GM12878 (cell line): Measurements from ENCODE around the gene OPN4. TPM values are rescaled to one million over a fixed set of nuclear protein-coding genes. Genes with fewer than 3 reads are reported as not detected.

ENCODE experiments used
- ATAC-seq: fragments of 200-7000 bp; cut with Tn5 transposase; 3 replicates; pipeline ENCODE4 v1.9.1; 2020; ENCODE audit warnings: mild to moderate bottlenecking, moderate library complexity
- BruUV-seq: library from RNA; stranded (reverse); fragments of 400-500 nt; replicated peaks from 2 replicates; lab custom pipeline; 2021; lab: Mats Ljungman, UMichigan
- CTCF ChIA-PET: fragments of 300-600 bp; sonication (Branson Sonifier 250); formaldehyde crosslinking; extraction: SDS; loops from one replicate; lab custom pipeline; 2021; ENCODE audit warnings: inconsistent platforms; lab: Yijun Ruan, JAX
- POLR2A ChIA-PET: fragments of 350-600 bp; formaldehyde crosslinking; extraction: SDS; loops from one replicate; lab custom pipeline; 2021; ENCODE audit warnings: inconsistent platforms; lab: Charles Lee
- RAD21 ChIA-PET: fragments of 300-600 bp; sonication (Branson Sonifier 250); formaldehyde crosslinking; loops from one replicate; lab custom pipeline; 2023; ENCODE audit warnings: antibody characterized with exemption; ENCODE audit not compliant: unreplicated experiment; lab: Charles Lee
- SMC1A ChIA-PET: fragments of 300-600 bp; sonication (Branson Sonifier 250); formaldehyde crosslinking; loops from one replicate; lab custom pipeline; 2023; ENCODE audit not compliant: unreplicated experiment, uncharacterized antibody; lab: Charles Lee
- DNase-seq: peaks from one replicate; pipeline ENCODE4 v3.0.0-alpha.2; 2011; ENCODE audit warnings: low read depth, low spot score
- FAIRE-seq: peaks from 3 replicates; lab custom pipeline; 2011; peaks lifted over from hg19 to GRCh38; lab: Jason Lieb, UNC
- H2AFZ ChIP-seq: 2 replicates; pipeline ENCODE4 v1.6.0; 2011; ENCODE audit warnings: low read depth, low read length, control low read depth; ENCODE audit not compliant: control insufficient read depth
- H3K27ac ChIP-seq: 2 replicates; pipeline ENCODE4 v1.5.1; 2011; ENCODE audit warnings: control low read depth; ENCODE audit not compliant: control insufficient read depth, insufficient read depth
- H3K27me3 ChIP-seq, 2 experiments: replicated peaks in 1 of 2; 2 replicates each; pipeline versions ENCODE4 v1.6.0 to v1.6.1; 2011; ENCODE audit warnings: low read length in 1 of 2; ENCODE audit not compliant: control insufficient read depth in 2 of 2, insufficient read depth in 2 of 2
- H3K36me3 ChIP-seq, 2 experiments: 2 replicates each; pipeline ENCODE4 v1.5.1; 2011; ENCODE audit warnings: low read length in 1 of 2; ENCODE audit not compliant: control insufficient read depth in 2 of 2, insufficient read depth in 2 of 2
- H3K4me1 ChIP-seq: 2 replicates; pipeline ENCODE4 v1.6.1; 2011; ENCODE audit warnings: mild to moderate bottlenecking, low read length, moderate library complexity, mixed read lengths; ENCODE audit not compliant: control insufficient read depth, insufficient read depth
- H3K4me2 ChIP-seq: 2 replicates; pipeline ENCODE4 v1.6.0; 2011; ENCODE audit warnings: control low read depth; ENCODE audit not compliant: control insufficient read depth, insufficient read depth
- H3K4me3 ChIP-seq: fragments of 200-600 bp; sonication (generic); 2 replicates; pipeline ENCODE4 v1.5.1; 2016
- H3K79me2 ChIP-seq: 2 replicates; pipeline ENCODE4 v1.6.0; 2011; ENCODE audit warnings: low read length; ENCODE audit not compliant: control insufficient read depth, insufficient read depth
- H3K9ac ChIP-seq: 2 replicates; pipeline ENCODE4 v1.8.0; 2011; ENCODE audit warnings: low read length, control low read depth, mixed read lengths; ENCODE audit not compliant: control insufficient read depth, insufficient read depth
- H3K9me3 ChIP-seq: replicated peaks from 3 replicates; pipeline ENCODE4 v1.5.1; 2011; ENCODE audit warnings: mild to moderate bottlenecking, low read length; ENCODE audit not compliant: control insufficient read depth, insufficient read depth
- H4K20me1 ChIP-seq: 2 replicates; pipeline ENCODE4 v1.6.0; 2011; ENCODE audit not compliant: control insufficient read depth, insufficient read depth
- FOS ChIP-seq: IDR thresholded peaks from 3 replicates; pipeline ENCODE4 v1.6.1; 2011; ENCODE audit warnings: borderline replicate concordance; ENCODE audit not compliant: insufficient read length; ENCODE audit errors: extremely low read depth
- JUND ChIP-seq: IDR thresholded peaks from 2 replicates; pipeline ENCODE4 v1.6.1; 2012; ENCODE audit warnings: low read depth, mild to moderate bottlenecking, low read length, improper control_type of control experiment, moderate library complexity
- KLF5 ChIP-seq: fragments of 450-650 bp; IDR thresholded peaks from 2 replicates; pipeline ENCODE4 v1.6.1; 2014; ENCODE audit warnings: mild to moderate bottlenecking; ENCODE audit not compliant: partially characterized antibody
- LARP7 ChIP-seq: fragments of 450-650 bp; IDR thresholded peaks from 2 replicates; pipeline ENCODE4 v1.6.1; 2017; ENCODE audit warnings: mild to moderate bottlenecking
- POU2F2 ChIP-seq: IDR thresholded peaks from 3 replicates; pipeline ENCODE4 v1.6.1; 2011; ENCODE audit warnings: low read depth, mild to moderate bottlenecking, low read length, borderline replicate concordance
- RBBP5 ChIP-seq: fragments of 200-600 bp; sonication (generic); conservative IDR thresholded peaks from 2 replicates; pipeline ENCODE4 v1.6.1; 2016
- RELA ChIP-seq: fragments of 450-650 bp; IDR thresholded peaks from 2 replicates; pipeline ENCODE4 v1.8.0; 2014; ENCODE audit warnings: borderline replicate concordance; ENCODE audit not compliant: partially characterized antibody
- SMC3 ChIP-seq: IDR thresholded peaks from 2 replicates; pipeline ENCODE4 v1.6.1; 2011; ENCODE audit warnings: low read length, improper control_type of control experiment, borderline replicate concordance
- STAT1 ChIP-seq: fragments of 450-650 bp; conservative IDR thresholded peaks from 2 replicates; pipeline ENCODE4 v1.6.1; 2014; ENCODE audit warnings: antibody characterized with exemption, mild to moderate bottlenecking
- ZZZ3 ChIP-seq: IDR thresholded peaks from 2 replicates; pipeline ENCODE4 v1.6.1; 2011; ENCODE audit warnings: low read depth; ENCODE audit not compliant: control insufficient read depth, insufficient read length
- WGBS: methylation state at CpG from one replicate; pipeline ENCODE4 v1.1.6; 2016; ENCODE audit warnings: low lambda C conversion rate; ENCODE audit not compliant: insufficient replicate concordance, insufficient coverage; ENCODE audit errors: missing lambda C conversion rate; 5-methylcytosine and 5-hydroxymethylcytosine counted together
- in situ Hi-C: fragments of 300-500 bp; cut with MboI; formaldehyde crosslinking; loops from 9 replicates; pipeline ENCODE4 v1.14.3; 2018; ENCODE audit warnings: mixed read lengths
- intact Hi-C: fragments of 100-400 bp; cut with micrococcal nuclease; formaldehyde crosslinking; loops from one replicate; pipeline ENCODE4 v1.14.2; 2022; ENCODE audit not compliant: unreplicated experiment
- polyA plus RNA-seq, 11 experiments: library from polyadenylated mRNA; depleted of rRNA in 4 of 11; unstranded in 6 of 11; stranded (reverse) in 5 of 11; fragments of >200 nt; fragmentation: Nextera tagmentation in 4 of 11; fragmentation: Illumina TruSeq in 1 of 11; extraction: Ambion mirVana in 4 of 11; extraction: Trizol in 1 of 11; gene quantifications; 1 replicate in 1 of 11; 2 replicates in 10 of 11; pipeline versions ENCODE4 v1.2.1 to v1.2.3, GENCODE V29; 2011 to 2016; ENCODE audit warnings: inconsistent platforms in 2 of 11, missing spikeins in 2 of 11, low read depth in 1 of 11
- total RNA-seq, 4 experiments: library from RNA; depleted of rRNA in 3 of 4; stranded (reverse); fragments of >200 nt in 3 of 4; fragmentation: Illumina TruSeq in 1 of 4; extraction: Trizol in 1 of 4; gene quantifications; 2 replicates each; pipeline versions ENCODE4 v1.2.1 to v1.2.3, GENCODE V29; 2013 to 2021
- TF ChIP-seq, protein P1 (sequence below): fragments of 450-650 bp; IDR thresholded peaks from 2 replicates; pipeline ENCODE4 v1.6.1; 2016; ENCODE audit warnings: mild to moderate bottlenecking
- TF ChIP-seq, protein P2 (sequence below), 3 experiments: IDR thresholded peaks in 2 of 3; conservative IDR thresholded peaks in 1 of 3; 2 replicates each; pipeline ENCODE4 v1.5.1; 2011; ENCODE audit warnings: low read depth in 3 of 3, low read length in 3 of 3, mild to moderate bottlenecking in 3 of 3, control low read depth in 2 of 3, moderate library complexity in 2 of 3, inconsistent platforms in 1 of 3, mixed read lengths in 1 of 3; ENCODE audit not compliant: control insufficient read depth in 2 of 3, insufficient read depth in 1 of 3; ENCODE audit errors: extremely low read depth in 1 of 3

Gene OPN4
- total and polyA plus RNA-seq, 10 of the 15 experiments (the other 5 are each of a cell fraction or from before 2014, with no cell fraction given), result not detected

DNA sequence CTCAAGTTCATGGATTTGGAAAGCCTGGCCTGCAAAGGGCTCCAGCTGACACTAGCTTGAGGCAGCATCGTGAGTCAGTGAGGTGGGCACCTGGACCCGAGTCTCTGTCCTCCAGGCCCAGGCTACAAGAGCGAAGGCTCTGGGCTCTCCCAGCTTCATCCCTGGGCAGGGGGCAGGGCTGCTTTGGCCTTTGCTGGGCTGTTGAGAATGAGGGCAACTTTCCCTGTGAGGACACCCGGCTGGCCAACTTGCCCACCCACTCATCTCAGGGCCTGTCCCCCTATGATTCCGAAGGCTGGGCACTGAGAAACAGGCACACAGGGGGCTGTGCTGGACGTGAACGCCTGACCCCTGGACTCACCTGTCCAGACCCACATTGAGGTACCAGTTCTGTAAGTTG lies 38.3 kb downstream of the OPN4 start:
- Histone ChIP-seq H3K27ac (no peak overlapping the region), H3K4me1 (no peaks in the 10 kb centered on the region), H4K20me1 (no peaks in the 10 kb centered on the region), H2AFZ (no peak overlapping the region), H3K9ac (no peak overlapping the region), H3K9me3 (no peaks in the 10 kb centered on the region), H3K4me3 (no peak overlapping the region), H3K4me2 (no peak overlapping the region), H3K79me2 (no peaks in the 10 kb centered on the region), H3K36me3 (no peaks in the 10 kb centered on the region), H3K27me3 (peaks cover 0 to 2% of the 10 kb centered on the region in 2 experiments; a peak in 3 of 4 replicates)
- in situ Hi-C loops (no loop called here), intact Hi-C loops (no loop called here)
- ChIA-PET POLR2A (no interaction called here), SMC1A (interaction anchor here (1.0 to 1.6 kb wide), 6 partner anchors 158 to 404 kb away, joined by 4 to 19 read pairs (median 4); no protein-coding TSS in a partner anchor), CTCF (interaction anchor here (1.1 to 5.4 kb wide), 13 partner anchors 10 to 277 kb away, joined by 3 to 86 read pairs (median 5); partner anchors contain the start of gene SNCG), RAD21 (interaction anchor here (0.7 to 2.4 kb wide), 4 partner anchors 106 to 268 kb away, joined by 3 to 6 read pairs (median 4); no protein-coding TSS in a partner anchor)
- BruUV-seq, result no TSS peak
- DNase-seq, result no peak
- 19% methylated on average over 7 of the region's 7 CpGs for WGBS
- TF ChIP-seq ZZZ3, result no peak
- no peak for TF ChIP-seq POU2F2
- no peak for TF ChIP-seq FOS
- TF ChIP-seq JUND, result no peak
- no peak for TF ChIP-seq RELA
- TF ChIP-seq KLF5, result no peak
- TF ChIP-seq LARP7, result no peak
- TF ChIP-seq SMC3, result no peak
- no peak for TF ChIP-seq RBBP5
- TF ChIP-seq, protein P1, sequence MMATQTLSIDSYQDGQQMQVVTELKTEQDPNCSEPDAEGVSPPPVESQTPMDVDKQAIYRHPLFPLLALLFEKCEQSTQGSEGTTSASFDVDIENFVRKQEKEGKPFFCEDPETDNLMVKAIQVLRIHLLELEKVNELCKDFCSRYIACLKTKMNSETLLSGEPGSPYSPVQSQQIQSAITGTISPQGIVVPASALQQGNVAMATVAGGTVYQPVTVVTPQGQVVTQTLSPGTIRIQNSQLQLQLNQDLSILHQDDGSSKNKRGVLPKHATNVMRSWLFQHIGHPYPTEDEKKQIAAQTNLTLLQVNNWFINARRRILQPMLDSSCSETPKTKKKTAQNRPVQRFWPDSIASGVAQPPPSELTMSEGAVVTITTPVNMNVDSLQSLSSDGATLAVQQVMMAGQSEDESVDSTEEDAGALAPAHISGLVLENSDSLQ, result no peak
- no peak for TF ChIP-seq STAT1
- TF ChIP-seq, protein P2, sequence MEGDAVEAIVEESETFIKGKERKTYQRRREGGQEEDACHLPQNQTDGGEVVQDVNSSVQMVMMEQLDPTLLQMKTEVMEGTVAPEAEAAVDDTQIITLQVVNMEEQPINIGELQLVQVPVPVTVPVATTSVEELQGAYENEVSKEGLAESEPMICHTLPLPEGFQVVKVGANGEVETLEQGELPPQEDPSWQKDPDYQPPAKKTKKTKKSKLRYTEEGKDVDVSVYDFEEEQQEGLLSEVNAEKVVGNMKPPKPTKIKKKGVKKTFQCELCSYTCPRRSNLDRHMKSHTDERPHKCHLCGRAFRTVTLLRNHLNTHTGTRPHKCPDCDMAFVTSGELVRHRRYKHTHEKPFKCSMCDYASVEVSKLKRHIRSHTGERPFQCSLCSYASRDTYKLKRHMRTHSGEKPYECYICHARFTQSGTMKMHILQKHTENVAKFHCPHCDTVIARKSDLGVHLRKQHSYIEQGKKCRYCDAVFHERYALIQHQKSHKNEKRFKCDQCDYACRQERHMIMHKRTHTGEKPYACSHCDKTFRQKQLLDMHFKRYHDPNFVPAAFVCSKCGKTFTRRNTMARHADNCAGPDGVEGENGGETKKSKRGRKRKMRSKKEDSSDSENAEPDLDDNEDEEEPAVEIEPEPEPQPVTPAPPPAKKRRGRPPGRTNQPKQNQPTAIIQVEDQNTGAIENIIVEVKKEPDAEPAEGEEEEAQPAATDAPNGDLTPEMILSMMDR (IDR thresholded peaks at IDR 0.05 in 2 of 3, conservative IDR thresholded peaks at IDR 0.05 in 1 of 3; ENCODE audit: control insufficient read depth in 2 of 3, extremely low read depth in 1 of 3, insufficient read depth in 1 of 3, low read depth in 3 of 3, low read length in 3 of 3), result no peak
- no peak for ATAC-seq
- FAIRE-seq, result no peak
